NT2/D1 (cell line): Measurements from ENCODE around the gene ADCY7.

ENCODE experiments used
- SUZ12 ChIP-seq: IDR thresholded peaks from 2 replicates; pipeline ENCODE4 v1.6.1; 2011; ENCODE audit not compliant: insufficient read length, insufficient read depth; ENCODE audit errors: extremely low read depth
- YY1 ChIP-seq: IDR thresholded peaks from 2 replicates; pipeline ENCODE4 v1.6.1; 2011; ENCODE audit not compliant: insufficient read length, insufficient read depth
- ZNF274 ChIP-seq: IDR thresholded peaks from 2 replicates; pipeline ENCODE4 v1.6.1; 2011; ENCODE audit warnings: mild to moderate bottlenecking, low read depth, low read length

DNA sequence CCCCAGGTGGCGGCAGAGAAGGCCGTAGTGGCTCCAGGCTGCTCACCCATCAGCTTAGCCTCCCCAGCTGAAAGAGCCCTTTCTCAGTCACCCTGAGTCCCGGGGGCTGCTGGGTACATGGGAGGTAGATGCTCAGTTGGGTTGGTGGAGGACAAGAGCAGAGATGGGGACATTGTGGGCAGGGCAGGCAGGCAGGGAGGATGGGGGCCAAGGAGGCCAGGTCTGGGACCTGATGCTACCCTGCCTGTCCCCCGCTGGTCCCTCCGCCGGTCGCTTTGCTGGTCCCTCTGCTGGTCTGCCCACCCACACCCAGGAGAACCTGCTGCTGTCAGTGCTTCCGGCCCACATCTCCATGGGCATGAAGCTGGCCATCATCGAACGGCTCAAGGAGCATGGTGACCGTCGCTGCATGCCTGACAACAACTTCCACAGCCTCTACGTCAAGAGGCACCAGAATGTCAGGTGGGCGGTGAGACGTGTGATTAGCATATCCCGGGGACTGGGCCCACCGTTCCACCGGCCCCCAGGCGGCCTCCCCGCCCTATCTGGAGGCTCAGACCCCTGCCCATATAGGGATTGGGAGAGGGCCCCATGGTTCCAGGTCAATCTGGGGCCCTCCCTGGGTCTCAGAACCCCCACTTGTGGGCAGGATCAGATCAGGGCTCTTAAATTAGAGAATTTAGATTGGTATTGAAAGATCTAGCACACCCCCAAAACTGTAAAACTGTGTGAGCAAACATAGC, 26.9 kb downstream of the ADCY7 start:
- no peak for TF ChIP-seq YY1
- no peak for TF ChIP-seq ZNF274
- TF ChIP-seq SUZ12, result no peak
